ENCODE data around the gene UBAC2.

The UBAC2 gene

GRCh38 chr13:99340638-99341037 lies 140.0 kb downstream of the UBAC2 start:
- Mint-ChIP-seq H3K4me1 (peaks cover 44% of the 10 kb centered on the region), H3K27ac (no peak overlapping the region), H3K36me3 (peaks cover 57% of the 10 kb centered on the region), H3K27me3 (no peaks in the 10 kb centered on the region), H3K9me3 (no peaks in the 10 kb centered on the region), H3K4me3 (no peak overlapping the region)
- no peak for ATAC-seq

DNA sequence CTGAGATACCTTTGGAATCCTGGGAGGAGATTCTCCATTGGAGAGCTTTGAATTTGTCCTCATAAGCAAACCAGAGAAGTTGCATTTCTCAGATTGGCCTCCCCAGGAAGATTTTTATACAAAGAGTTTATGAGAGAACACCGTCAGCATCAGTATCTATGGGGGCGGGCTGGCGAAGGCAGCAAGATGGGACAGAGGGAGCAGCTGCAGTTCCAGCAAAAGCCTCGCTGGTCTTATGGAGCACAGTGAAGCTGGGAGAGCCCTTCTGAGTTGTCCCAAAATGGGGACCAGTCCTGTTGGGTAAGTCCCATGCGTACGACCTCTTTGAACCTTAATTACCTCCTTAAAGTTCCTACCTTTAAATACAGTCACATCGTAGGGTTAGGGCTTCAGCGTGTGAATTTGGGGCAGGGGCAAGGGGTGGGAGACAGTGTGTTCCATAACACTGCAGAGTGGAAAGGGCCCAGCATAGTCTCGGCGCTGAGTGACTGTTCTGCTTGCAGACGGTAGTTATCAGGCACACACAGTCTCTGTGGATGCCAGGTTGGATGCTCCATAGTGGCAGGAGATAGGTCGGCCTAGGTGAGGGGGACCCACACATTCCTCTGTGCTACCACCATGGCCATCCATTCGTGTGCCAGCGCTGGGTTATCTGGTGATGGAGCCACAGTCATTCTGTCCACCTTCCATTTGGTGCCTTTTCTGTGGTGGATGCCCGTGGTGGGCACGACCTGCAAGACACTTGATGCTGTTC lies 141.5 kb downstream of the UBAC2 start:
- no peak for ATAC-seq
- Mint-ChIP-seq H3K27ac (peak overlapping the region; percentile 1), H3K4me1 (peaks cover 44% of the 10 kb centered on the region), H3K27me3 (no peaks in the 10 kb centered on the region), H3K9me3 (no peaks in the 10 kb centered on the region), H3K36me3 (peaks cover 56% of the 10 kb centered on the region), H3K4me3 (no peak overlapping the region)

GRCh38 chr13:99342723-99343315 lies 142.2 kb downstream of the UBAC2 start:
- ATAC-seq: no peak
- Mint-ChIP-seq H3K4me1 (peaks cover 44% of the 10 kb centered on the region), H3K4me3 (no peak overlapping the region), H3K9me3 (no peaks in the 10 kb centered on the region), H3K27me3 (no peaks in the 10 kb centered on the region), H3K27ac (no peak overlapping the region), H3K36me3 (peaks cover 55% of the 10 kb centered on the region)

GRCh38 chr13:99344610-99345208 lies 144.1 kb downstream of the UBAC2 start:
- peak overlapping the region; percentile 11 for H3K27ac Mint-ChIP-seq
- peaks cover 72% of the 10 kb centered on the region for H3K36me3 Mint-ChIP-seq
- ATAC-seq: no peak
- H3K4me1 Mint-ChIP-seq: peaks cover 56% of the 10 kb centered on the region
- no peaks in the 10 kb centered on the region for H3K27me3 Mint-ChIP-seq
- H3K9me3 Mint-ChIP-seq: no peaks in the 10 kb centered on the region
- H3K4me3 Mint-ChIP-seq: no peak overlapping the region

GRCh38 chr13:99345345-99345744 lies 144.7 kb downstream of the UBAC2 start:
- no peaks in the 10 kb centered on the region for H3K9me3 Mint-ChIP-seq
- peak overlapping the region; percentile 11 for H3K27ac Mint-ChIP-seq
- no peak overlapping the region for H3K4me3 Mint-ChIP-seq
- ATAC-seq: no peak
- peaks cover 71% of the 10 kb centered on the region for H3K36me3 Mint-ChIP-seq
- no peaks in the 10 kb centered on the region for H3K27me3 Mint-ChIP-seq
- peaks cover 57% of the 10 kb centered on the region for H3K4me1 Mint-ChIP-seq

DNA sequence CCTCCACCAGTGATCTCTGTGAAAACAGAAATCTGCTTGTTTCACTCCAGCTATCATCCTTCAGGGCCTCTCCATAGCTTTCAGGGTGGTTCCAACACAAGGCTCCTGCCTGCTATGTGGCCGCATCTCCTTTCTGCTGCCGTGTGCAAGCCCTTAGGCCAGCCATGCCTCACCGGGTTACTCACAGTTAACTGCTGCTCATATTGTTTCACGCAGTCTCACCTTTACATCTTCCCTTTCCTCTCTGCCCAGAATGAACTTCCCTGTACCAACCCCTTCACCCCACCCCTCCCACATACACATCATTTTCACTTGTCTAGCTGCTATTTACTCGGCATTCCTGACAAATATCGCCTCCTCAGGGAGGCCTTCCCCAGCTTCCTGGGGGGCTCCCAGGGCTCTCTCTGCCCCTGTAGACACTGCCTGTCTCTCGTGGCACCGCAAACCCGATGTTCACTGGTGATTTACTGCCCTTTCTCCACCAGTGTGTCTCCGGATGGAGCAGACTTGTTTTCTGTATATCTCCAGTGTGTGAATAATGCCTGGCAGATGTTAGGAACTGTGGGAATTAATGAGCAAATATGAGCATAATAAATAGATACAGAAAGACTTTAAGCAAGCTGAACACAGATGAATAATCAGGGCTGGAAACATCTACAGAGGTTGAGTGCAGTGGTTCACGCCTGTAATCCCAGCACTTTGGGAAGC lies 145.8 kb downstream of the UBAC2 start:
- no peak for ATAC-seq
- Mint-ChIP-seq H3K27ac (peak overlapping the region; percentile 71), H3K4me1 (peaks cover 61% of the 10 kb centered on the region), H3K36me3 (peaks cover 63% of the 10 kb centered on the region), H3K9me3 (no peaks in the 10 kb centered on the region), H3K4me3 (peak overlapping the region; percentile 32), H3K27me3 (no peaks in the 10 kb centered on the region)

DNA sequence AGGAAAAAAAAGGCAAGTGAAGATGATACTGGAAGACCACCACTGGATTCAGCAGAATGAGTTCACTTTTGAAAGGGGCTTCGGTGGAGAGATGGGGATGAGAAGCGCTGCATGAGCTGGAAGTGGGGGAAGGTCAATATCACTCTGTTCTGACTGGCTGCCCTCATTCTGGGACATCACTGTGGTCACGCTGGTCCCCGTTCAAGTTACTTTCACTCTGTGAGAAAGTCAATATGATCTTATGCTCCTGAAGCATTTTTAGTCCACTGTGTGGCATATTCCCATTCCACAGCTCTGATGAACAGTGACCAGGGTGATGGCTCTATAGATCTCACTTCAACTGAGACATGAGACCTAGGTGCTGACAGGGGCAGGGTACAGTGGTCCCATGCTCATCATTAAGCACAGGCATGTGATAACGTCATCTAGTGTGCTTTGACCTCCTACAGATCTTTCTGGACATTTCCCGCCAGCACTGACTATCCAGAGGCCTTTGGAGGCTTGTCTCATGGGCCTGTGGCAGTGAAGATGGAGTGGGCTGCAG lies 146.8 kb downstream of the UBAC2 start:
- Mint-ChIP-seq H3K27me3 (no peaks in the 10 kb centered on the region), H3K36me3 (peaks cover 62% of the 10 kb centered on the region), H3K4me3 (no peak overlapping the region), H3K9me3 (no peaks in the 10 kb centered on the region), H3K4me1 (peaks cover 68% of the 10 kb centered on the region), H3K27ac (peak overlapping the region; percentile 71)
- no peak for ATAC-seq

DNA sequence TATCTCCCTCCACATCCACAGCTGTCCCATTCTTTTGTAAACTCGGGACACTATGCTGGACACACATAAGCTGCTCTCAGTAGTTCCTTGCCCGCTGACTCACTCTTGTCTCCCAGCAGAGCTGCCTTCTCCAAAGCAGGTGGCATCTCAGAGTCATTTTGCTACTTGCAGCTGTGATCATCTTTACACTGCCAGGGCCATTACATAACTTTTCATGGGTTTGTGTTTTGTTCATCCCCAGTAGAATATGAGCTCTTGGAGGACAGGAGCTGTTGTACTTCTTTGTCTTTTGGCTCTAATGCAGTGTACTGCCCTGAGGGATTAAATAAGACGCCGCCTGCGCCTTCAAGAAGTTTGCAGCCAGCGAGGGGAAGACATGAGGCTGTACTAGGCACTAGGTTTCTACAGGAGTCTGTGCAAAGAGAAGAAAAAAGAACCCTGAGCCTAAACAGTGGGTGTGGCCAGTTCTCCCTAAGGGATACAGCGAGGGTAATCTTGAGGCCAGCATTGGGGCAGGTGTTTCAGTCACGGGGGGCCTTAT lies 147.3 kb downstream of the UBAC2 start:
- Mint-ChIP-seq H3K27me3 (no peaks in the 10 kb centered on the region), H3K27ac (peak overlapping the region; percentile 71), H3K9me3 (no peaks in the 10 kb centered on the region), H3K4me1 (peaks cover 74% of the 10 kb centered on the region), H3K4me3 (peak overlapping the region; percentile 6), H3K36me3 (peaks cover 59% of the 10 kb centered on the region)
- ATAC-seq: peak; percentile 79

DNA sequence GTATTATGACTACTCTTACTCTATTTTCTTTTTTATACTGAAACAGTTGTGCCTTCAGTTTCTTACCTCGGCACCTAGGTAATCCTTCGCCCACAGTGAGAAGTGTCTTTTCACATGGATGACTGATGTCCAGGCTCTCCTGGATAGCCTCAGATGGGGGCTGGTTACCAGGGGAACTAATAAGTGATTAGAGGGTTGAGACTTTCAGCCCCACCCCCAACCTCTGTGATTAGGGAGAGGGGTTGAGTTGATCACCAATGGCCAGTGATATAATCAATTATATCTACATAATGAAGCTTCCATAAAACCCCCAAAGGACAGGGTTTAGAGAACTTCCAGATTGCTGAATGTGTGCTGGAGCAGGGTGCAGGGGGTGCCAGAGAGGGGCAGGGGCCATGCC lies 149.5 kb downstream of the UBAC2 start:
- H3K4me1 Mint-ChIP-seq: peaks cover 89% of the 10 kb centered on the region
- H3K4me3 Mint-ChIP-seq: no peak overlapping the region
- H3K9me3 Mint-ChIP-seq: no peaks in the 10 kb centered on the region
- no peak for ATAC-seq
- H3K36me3 Mint-ChIP-seq: peaks cover 56% of the 10 kb centered on the region
- H3K27ac Mint-ChIP-seq: peak overlapping the region; percentile 97
- no peaks in the 10 kb centered on the region for H3K27me3 Mint-ChIP-seq

DNA sequence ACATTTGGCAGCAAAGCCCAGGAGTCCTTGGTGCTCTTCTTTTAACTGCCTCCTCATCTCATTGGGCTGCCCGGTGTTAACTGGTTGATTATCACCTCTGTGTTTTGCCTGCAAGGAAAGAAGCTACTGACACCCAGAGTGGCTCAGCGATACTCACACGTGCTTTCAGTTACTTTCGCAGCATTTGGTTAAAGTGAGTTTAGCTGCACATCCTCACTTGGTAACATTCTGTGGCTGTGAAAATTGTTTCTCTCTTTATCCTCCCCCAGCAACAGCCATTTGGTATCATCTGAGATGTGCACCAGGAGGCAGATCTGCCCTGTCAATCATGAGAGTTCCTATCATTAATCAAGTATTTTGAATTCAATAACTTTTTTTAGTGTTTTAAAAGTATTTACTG lies 151.1 kb downstream of the UBAC2 start:
- H3K27ac Mint-ChIP-seq: peak overlapping the region; percentile 97
- no peak for ATAC-seq

DNA sequence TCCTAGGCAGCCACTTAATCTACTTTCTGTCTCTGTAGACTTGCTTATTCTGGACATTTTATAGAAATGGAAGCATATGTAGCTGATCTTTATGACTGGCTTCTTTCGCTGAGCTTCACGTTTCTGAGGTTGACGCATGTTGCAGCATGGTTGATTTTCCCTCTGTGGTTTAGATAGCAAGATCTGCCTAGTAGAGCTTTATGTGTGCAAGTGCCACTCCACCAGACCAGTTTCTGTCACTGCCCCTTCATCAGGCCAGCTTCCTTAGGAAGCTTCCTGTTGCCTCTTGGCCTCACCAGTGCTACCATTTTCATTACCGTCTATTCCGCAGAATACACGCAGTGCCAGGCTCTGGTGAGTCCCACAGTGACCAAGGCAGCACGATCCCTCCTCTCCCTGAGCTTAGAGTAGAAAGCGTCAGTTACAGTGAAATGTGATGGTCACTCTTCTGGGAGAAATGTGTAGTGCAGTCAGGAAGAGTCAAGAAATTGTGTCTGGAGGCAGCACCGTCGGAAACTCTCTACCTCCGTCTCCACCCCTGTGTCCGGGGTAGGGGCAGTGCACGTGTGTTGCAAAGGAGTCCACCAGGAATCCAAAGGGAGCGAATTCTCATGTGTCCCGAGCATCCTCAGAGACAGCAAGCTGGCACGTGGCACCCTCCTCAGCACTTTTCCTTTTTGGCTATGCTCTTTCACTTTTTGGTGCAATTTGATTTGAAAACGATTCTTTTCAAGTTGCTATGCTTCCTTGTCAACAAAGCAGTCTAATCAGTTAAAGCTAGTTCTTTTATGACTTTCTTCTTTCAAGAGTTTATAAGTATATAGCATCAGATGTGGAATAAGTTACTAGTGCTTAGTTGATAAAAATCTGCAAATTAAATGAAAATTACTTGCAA lies 151.9 kb downstream of the UBAC2 start:
- no peak for ATAC-seq
- peaks cover 42% of the 10 kb centered on the region for H3K36me3 Mint-ChIP-seq
- no peak overlapping the region for H3K4me3 Mint-ChIP-seq
- peak overlapping the region; percentile 97 for H3K27ac Mint-ChIP-seq
- H3K27me3 Mint-ChIP-seq: no peaks in the 10 kb centered on the region
- peaks cover 93% of the 10 kb centered on the region for H3K4me1 Mint-ChIP-seq
- H3K9me3 Mint-ChIP-seq: no peaks in the 10 kb centered on the region

More for the DNA sequence above, 151.1 kb downstream of the UBAC2 start:
- Mint-ChIP-seq H3K36me3 (peaks cover 46% of the 10 kb centered on the region), H3K4me3 (no peak overlapping the region), H3K4me1 (peaks cover 93% of the 10 kb centered on the region), H3K27me3 (no peaks in the 10 kb centered on the region), H3K9me3 (no peaks in the 10 kb centered on the region)

- no peak overlapping the region for H3K4me3 Mint-ChIP-seq
- H3K27ac Mint-ChIP-seq: peak overlapping the region; percentile 97
- H3K36me3 Mint-ChIP-seq: peaks cover 40% of the 10 kb centered on the region
- H3K9me3 Mint-ChIP-seq: no peaks in the 10 kb centered on the region
- no peaks in the 10 kb centered on the region for H3K27me3 Mint-ChIP-seq
- peaks cover 93% of the 10 kb centered on the region for H3K4me1 Mint-ChIP-seq
- ATAC-seq: no peak
Observed at GRCh38 chr13:99353246-99353600, 152.6 kb downstream of the UBAC2 start.

- H3K9me3 Mint-ChIP-seq: no peaks in the 10 kb centered on the region
- peak overlapping the region; percentile 97 for H3K27ac Mint-ChIP-seq
- no peaks in the 10 kb centered on the region for H3K27me3 Mint-ChIP-seq
- peak; percentile 17 for ATAC-seq
- H3K36me3 Mint-ChIP-seq: peaks cover 40% of the 10 kb centered on the region
- H3K4me1 Mint-ChIP-seq: peaks cover 93% of the 10 kb centered on the region
- H3K4me3 Mint-ChIP-seq: peak overlapping the region; percentile 74
Observed at GRCh38 chr13:99353836-99354235, 153.2 kb downstream of the UBAC2 start.

DNA sequence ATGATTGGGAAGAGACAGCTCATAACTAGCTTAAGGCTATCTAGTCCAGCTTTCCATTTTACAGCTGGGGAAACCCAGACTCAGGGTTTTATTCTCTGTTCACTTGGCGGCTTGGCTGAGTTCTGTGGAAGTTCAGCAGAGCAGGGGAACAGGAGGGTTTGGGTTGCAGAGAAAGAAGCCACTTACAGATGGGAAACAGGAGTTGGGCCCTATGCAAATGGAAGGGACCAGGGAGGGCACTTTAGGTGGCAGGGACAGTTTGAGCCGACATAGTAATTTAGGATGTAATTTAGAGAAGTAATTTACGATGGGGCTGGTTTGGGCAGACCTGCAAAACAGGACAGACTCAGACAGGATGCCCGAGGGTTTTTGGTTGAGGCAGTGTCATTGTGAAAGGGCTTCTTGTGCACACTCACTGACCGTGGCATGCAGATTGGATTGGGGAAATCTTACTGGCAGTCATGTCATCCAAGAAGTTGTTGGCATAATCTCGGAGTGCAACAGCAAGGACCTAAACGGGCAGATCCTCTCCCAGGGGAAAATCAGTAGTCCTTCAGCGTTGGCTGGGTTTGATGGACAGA lies 153.8 kb downstream of the UBAC2 start:
- H3K4me3 Mint-ChIP-seq: peak overlapping the region; percentile 74
- H3K27ac Mint-ChIP-seq: peak overlapping the region; percentile 97
- ATAC-seq: peak; percentile 81
- H3K9me3 Mint-ChIP-seq: no peaks in the 10 kb centered on the region
- peaks cover 93% of the 10 kb centered on the region for H3K4me1 Mint-ChIP-seq
- no peaks in the 10 kb centered on the region for H3K27me3 Mint-ChIP-seq
- H3K36me3 Mint-ChIP-seq: peaks cover 36% of the 10 kb centered on the region
